ENCODE data around the gene SORCS1. TPM values are rescaled to one million over a fixed set of nuclear protein-coding genes. Genes with fewer than 3 reads are reported as not detected.

The SORCS1 gene
- total RNA-seq, 6 experiments from 2014 or later: 0.09 to 0.14 (median 0.10) TPM; not detected in 3

GRCh38 chr10:106913348-106913747 is 251.2 kb downstream of the SORCS1 start:
- no peak overlapping the region for H3K27ac Mint-ChIP-seq
- peaks cover 52% of the 10 kb centered on the region for H3K9me3 Mint-ChIP-seq
- H3K4me1 Mint-ChIP-seq (ENCODE audit: low read depth): no peaks in the 10 kb centered on the region
- no peak for TF ChIP-seq CTCF (IDR thresholded peaks at IDR 0.05)
- no peak overlapping the region for H3K4me3 Mint-ChIP-seq
- no peak for DNase-seq
- H3K27me3 Mint-ChIP-seq (ENCODE audit: insufficient read depth): peaks cover under 1% of the 10 kb centered on the region; the same call in 1 of the 2 replicates
- H3K36me3 Mint-ChIP-seq (ENCODE audit: low read depth): no peaks in the 10 kb centered on the region; the same call in 1 of the 2 replicates

- TF ChIP-seq CTCF (IDR thresholded peaks at IDR 0.05): no peak
- H3K27ac Mint-ChIP-seq: no peak overlapping the region
- H3K4me3 Mint-ChIP-seq: no peak overlapping the region
- H3K36me3 Mint-ChIP-seq (ENCODE audit: low read depth): no peaks in the 10 kb centered on the region; the same call in 1 of the 2 replicates
- DNase-seq: no peak
- no peaks in the 10 kb centered on the region; the same call in 1 of the 2 replicates for H3K27me3 Mint-ChIP-seq (ENCODE audit: insufficient read depth)
- H3K9me3 Mint-ChIP-seq: peaks cover 55% of the 10 kb centered on the region
- no peaks in the 10 kb centered on the region for H3K4me1 Mint-ChIP-seq (ENCODE audit: low read depth)
Measured at GRCh38 chr10:106911096-106911495, 253.4 kb downstream of the SORCS1 start.

- Mint-ChIP-seq H3K27ac (no peak overlapping the region), H3K4me1 (ENCODE audit: low read depth) (no peaks in the 10 kb centered on the region), H3K36me3 (ENCODE audit: low read depth) (no peaks in the 10 kb centered on the region; the same call in 1 of the 2 replicates), H3K9me3 (peaks cover 56% of the 10 kb centered on the region), H3K27me3 (ENCODE audit: insufficient read depth) (no peaks in the 10 kb centered on the region; the same call in 1 of the 2 replicates), H3K4me3 (no peak overlapping the region)
- DNase-seq: no peak
- no peak for TF ChIP-seq CTCF (IDR thresholded peaks at IDR 0.05)
Measured at GRCh38 chr10:106910666-106911065, 253.8 kb downstream of the SORCS1 start.

- Mint-ChIP-seq H3K4me1 (ENCODE audit: low read depth) (no peaks in the 10 kb centered on the region), H3K4me3 (no peak overlapping the region), H3K27me3 (ENCODE audit: insufficient read depth) (no peaks in the 10 kb centered on the region; the same call in 1 of the 2 replicates), H3K36me3 (ENCODE audit: low read depth) (no peaks in the 10 kb centered on the region; the same call in 1 of the 2 replicates), H3K9me3 (peaks cover 37% of the 10 kb centered on the region), H3K27ac (no peak overlapping the region)
- TF ChIP-seq CTCF (IDR thresholded peaks at IDR 0.05): no peak
- DNase-seq: no peak
Measured at GRCh38 chr10:106908225-106908624, 256.3 kb downstream of the SORCS1 start.

- H3K27ac Mint-ChIP-seq: no peak overlapping the region
- H3K4me1 Mint-ChIP-seq (ENCODE audit: low read depth): no peaks in the 10 kb centered on the region
Measured at GRCh38 chr10:106904209-106904608, 260.3 kb downstream of the SORCS1 start.

More at GRCh38 chr10:106904209-106904608, 260.3 kb downstream of the SORCS1 start:
- Mint-ChIP-seq H3K36me3 (ENCODE audit: low read depth) (no peaks in the 10 kb centered on the region; the same call in 1 of the 2 replicates), H3K4me3 (no peak overlapping the region), H3K9me3 (peaks cover 42% of the 10 kb centered on the region), H3K27me3 (ENCODE audit: insufficient read depth) (no peaks in the 10 kb centered on the region; the same call in 1 of the 2 replicates)
- no peak for TF ChIP-seq CTCF (IDR thresholded peaks at IDR 0.05)
- no peak for DNase-seq
